GM18909 (cell line): ENCODE measurements around the gene OSBP2.

Source experiments
- ATAC-seq: cut with Tn5 transposase; IDR thresholded peaks from one replicate; pipeline ENCODE4 v1.9.1; 2021; ENCODE audit warnings: mild to moderate bottlenecking; ENCODE audit not compliant: unreplicated experiment, poor library complexity

OSBP2 gene

GRCh38 chr22:30947816-30948454 is 253.3 kb downstream of the OSBP2 start:
- ATAC-seq, result no peak

- ATAC-seq, result no peak
These were observed 254.3 kb downstream of the OSBP2 start for GRCh38 chr22:30948930-30949342.

GRCh38 chr22:30949934-30950660 is 255.4 kb downstream of the OSBP2 start:
- ATAC-seq, result no peak

GRCh38 chr22:30953206-30953605 is 258.5 kb downstream of the OSBP2 start:
- no peak for ATAC-seq

- no peak for ATAC-seq
These were observed 260.5 kb downstream of the OSBP2 start for GRCh38 chr22:30955153-30955552.
